Suppressor macrophage treated with lipopolysaccharide for 1 hour (primary cell): ENCODE results near the gene PSMD8.
"Not testable (repeated sequence)": the region's sequence is repeated elsewhere in the genome, so short reads cannot be mapped to it uniquely, and the experiment has no call there.

Experiments used
- DNase-seq, 3 donors: peaks; one replicate each; pipeline ENCODE4 v3.0.0-alpha.2; 2020 to 2022

Gene PSMD8

DNA sequence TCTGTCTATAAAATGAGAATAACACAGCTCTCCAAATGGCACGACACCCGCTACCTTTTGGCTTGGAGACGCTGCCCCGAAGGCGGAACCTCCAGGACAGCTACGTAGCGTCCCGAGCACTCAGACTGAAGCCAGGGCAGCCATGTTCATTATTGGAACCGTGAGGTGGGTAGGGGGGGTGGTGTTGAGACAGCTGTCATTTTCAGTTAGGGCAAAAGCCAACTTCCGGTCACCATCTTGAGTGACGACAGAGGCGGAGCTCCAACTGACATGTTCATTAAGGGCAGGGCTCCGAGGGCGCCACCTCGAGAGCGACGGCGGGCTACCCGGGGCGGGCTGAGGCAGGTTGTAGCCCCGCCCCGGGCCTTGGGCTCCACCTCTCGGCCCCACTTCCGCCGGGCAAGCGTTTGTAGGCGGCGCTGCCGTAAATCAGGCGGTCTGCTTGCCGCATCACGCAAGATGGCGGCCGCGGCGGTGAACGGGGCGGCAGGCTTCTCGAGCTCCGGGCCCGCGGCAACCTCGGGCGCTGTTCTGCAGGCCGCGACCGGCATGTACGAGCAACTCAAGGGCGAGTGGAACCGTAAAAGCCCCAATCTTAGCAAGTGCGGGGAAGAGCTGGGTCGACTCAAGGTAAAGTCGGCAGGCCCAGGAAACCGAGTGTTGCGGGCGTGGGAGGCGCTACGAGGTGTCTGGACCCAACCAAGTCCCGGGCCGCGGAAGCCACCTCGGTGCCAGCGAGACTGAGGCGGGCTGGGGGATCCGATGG, at the start of gene PSMD8:
PSMD8 (plus strand) TSS at position 240 of the 766 bp plus-strand sequence; CDS start at position 271, 31 bp downstream.
- DNase-seq = peak; percentile 100

GRCh38 chr19:38326591-38326990, 47.8 kb upstream of the PSMD8 start:
- DNase-seq = no peak

DNA sequence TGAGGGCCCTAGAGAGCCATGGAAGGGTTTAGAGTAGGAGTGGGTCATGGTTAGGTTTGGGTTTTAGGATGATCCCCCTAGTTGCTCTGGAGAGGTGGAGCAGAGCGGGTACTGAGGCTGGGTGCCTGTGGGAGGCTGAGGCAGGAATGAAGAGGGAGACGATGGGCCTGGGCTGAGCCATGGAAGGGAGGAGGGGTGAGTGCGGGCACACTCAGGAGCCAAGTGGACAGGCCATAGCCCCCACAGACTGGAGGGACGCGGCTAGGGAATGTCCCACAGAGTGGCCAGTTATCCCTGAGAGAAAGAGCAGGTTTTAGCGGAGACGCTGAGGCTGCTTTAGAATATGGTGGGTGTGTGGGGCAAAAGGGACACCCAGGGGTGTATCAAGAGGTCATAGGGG, 44.7 kb upstream of the PSMD8 start:
- no peak for DNase-seq

GRCh38 chr19:38331728-38332127, 42.6 kb upstream of the PSMD8 start:
- no peak for DNase-seq

DNA sequence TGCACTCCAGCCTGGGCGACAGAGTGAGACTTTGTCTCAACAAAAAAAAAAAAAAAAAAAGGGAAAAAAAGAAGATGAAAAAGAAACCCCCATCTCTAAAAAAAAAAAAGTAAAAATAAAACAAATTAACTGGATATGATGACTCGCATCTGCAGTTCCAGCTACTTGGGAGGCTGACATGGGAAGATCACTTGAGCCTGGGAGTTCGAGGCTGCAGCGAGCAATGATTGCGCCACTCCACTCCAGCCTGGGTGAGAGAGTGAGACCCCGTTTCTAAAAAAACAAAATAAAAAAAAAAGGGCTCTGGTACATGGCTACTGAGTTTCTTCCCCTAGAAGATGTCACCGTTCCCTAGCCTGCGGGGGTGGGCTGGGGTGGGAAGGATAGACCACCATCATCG, 41.1 kb upstream of the PSMD8 start:
- no peak for DNase-seq

GRCh38 chr19:38335949-38336637, 38.3 kb upstream of the PSMD8 start:
- DNase-seq = peak; percentile 98 to 99 (median 98)

GRCh38 chr19:38336638-38337359, 37.6 kb upstream of the PSMD8 start:
- DNase-seq = peak; percentile 98 to 100 (median 100)

- DNase-seq = no peak
Measured at GRCh38 chr19:38337360-38337653, 37.1 kb upstream of the PSMD8 start.

DNA sequence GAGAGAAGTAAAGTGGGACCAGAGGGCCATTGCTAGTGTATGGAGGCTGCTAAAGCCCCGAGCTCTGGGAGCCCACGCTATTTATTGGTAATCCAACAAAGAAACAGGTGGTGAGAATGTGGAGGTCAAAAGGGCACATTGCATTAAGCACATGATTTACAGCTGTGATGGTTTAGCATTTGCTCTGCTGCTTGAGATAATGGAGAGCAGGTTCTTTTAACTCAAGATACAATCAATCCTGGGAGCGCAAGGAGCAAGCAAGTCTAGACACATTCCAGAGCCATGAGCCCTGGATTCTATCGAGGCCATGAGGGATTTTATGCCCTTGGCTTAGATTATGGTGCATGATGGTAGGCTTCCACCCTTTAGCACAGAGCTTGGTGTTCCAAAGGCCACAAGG, 35.4 kb upstream of the PSMD8 start:
- not testable (repeated sequence) for DNase-seq

DNA sequence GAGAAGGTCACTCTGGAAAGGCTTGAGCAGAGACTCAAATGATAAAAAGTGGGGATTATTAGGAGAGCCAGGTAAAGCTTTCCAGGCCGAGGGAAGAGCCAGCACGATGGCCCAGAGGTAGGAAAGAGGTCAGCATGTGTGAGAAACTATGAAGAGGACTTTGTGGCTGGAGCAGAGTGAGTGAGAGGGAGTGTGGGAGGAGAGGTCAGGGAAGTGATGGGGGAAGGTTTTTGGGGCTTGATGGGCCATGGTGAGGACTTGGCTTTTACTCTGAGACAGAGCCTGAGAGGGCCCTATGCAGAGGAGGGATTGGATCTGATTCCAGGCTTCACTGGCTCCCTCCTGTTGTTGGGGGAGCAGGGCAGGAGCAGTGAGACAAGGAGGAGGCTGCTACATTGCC, 33.4 kb upstream of the PSMD8 start:
- no peak for DNase-seq

DNA sequence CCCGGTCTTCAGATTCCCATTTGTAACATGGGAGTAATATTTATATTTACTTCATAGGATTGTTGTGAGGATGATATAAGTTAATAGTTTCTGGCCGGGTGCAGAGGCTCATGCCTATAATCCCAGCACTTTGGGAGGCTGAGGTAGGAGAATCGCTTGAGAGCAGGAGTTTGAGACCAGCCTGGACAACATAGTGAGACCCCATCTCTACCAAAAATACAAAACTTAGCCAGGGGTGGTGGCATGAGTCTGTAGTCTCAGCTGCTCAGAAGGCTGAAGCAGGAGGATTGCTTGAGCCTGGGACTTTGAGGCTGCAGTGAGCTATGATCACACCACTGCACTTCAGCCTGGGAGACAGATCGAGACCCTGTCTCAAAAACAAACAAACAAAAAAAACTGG, 27.5 kb upstream of the PSMD8 start:
- DNase-seq = no peak

GRCh38 chr19:38350883-38351282, 23.5 kb upstream of the PSMD8 start:
- DNase-seq = no peak

DNA sequence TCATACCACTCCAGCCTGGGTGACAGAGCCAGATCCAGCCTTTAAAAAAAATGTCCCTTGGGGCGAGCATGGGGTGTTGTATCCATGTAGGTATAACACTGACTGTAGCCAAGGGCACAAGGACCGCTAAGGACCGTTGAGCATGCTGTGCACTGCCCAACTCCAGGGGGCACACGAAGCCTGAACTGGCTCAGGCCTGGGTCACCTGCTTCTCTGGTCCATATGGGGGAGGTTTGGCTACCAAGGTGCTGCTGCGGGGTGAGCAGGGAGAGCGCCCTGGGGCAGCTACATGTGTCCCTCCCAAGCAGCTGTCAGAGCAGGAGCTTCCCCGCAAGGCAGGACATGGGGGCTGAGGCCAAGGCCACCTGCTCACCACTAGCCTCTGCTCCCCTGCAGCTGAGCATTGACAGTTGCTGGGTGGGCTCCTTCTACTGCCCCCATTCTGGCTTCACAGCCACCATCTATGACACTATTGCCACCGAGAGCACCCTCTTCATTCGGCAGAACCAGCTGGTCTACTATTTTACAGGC, 22.4 kb upstream of the PSMD8 start:
- DNase-seq = no peak

- no peak for DNase-seq
Measured at GRCh38 chr19:38352611-38353010, 21.8 kb upstream of the PSMD8 start.

- no peak for DNase-seq
Measured at GRCh38 chr19:38355728-38356725, 18.3 kb upstream of the PSMD8 start.

DNA sequence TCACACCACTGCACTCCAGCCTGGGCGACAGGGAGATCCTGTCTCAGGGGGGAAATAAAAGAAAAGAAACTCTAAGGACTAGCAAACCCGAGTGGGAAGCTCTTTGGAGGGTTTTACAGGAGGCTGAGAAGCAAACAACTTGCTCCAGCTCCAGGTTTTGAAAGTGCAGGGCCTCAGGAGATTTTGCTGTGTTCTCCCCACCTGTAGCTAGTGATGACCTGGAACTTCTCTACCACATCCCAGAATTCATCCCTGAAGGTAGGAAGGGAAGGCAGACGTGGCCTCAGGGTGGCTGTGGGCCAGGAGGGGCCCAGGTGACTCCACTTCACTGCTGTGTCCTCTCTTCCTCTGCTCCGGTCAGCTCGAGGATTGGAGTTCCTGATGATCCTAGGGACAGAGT, 16.3 kb upstream of the PSMD8 start:
- DNase-seq = no peak

DNA sequence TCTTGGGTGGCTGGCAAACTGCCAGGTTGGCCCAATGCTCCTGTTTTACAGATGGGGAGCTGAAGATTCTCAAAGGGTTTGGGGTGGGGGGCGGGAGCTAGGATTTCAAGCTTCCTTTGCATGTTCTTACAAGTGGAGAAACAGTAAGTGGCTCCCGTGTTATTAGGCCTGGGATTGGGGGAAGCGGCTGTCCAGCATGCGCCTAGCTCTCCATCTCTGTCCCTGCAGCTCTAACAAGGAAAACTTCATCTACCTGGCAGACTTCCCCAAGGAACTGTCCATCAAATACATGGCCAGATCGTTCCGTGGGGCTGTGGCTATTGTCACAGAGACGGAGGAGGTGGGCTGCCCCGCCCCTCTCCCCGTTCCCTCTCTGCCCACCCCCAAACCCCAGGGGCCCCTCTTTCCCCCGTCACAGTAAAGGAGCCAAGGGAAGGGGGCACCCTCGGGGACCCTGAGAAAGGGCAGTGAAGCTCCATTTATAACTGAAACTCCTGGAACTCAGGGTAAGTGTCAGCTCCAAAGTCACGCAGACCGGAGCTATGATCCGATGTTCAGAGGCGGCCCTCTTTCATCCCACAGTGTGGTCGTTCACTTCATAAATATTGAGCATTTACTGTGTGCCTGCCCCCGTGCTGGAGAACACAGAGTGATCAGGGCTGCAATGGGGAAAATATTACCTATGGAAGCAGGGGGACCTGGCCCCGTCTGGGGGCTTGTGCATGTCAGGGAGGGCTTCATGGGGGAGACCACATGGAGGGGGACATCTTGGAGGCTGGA, 14.9 kb upstream of the PSMD8 start:
- DNase-seq = no peak

DNA sequence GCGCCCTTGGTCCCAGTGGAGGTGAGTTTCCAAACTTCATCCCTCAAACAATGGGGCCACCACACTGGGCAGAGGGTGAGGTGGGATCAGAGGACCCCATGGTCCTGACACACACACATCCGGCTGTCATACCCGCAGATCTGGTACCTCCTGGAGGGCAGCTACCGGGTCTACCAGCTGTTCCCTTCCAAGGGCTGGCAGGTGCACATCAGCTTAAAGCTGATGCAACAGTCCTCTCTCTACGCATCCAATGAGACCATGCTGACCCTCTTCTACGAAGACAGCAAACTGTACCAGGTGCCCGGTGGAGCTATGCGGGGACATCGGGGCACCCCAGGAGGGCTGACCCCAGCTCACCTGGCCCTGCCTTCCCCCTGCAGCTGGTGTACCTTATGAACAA, 14.0 kb upstream of the PSMD8 start:
- no peak for DNase-seq

GRCh38 chr19:38360839-38361631, 13.3 kb upstream of the PSMD8 start:
- DNase-seq = no peak

DNA sequence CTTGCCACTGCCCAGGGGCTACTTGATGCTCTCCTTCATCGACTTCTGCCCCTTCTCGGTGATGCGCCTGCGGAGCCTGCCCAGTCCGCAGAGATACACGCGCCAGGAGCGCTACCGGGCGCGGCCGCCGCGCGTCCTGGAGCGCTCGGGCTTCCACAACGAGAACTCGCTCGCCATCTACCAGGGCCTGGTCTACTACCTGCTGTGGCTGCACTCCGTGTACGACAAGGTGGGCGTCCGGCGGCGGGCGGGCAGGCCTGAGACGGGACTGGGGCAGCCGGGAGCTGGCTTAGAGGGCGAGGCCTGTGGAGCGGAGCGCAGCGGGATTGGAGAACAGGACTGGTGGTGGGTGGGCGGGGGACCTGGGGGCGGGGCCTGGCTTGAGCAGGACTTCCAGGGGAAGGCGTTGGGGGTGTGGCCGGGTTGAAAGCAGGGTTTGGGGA, 12.7 kb upstream of the PSMD8 start:
- peak; percentile 82 to 93 (median 88) for DNase-seq
